ENCODE measurements around the gene POLR2B.

The POLR2B gene

GRCh38 chr4:56981795-56982201 is 3.1 kb downstream of the POLR2B start:
- no peak overlapping the region for H3K4me3 ChIP-seq
- H3K27ac ChIP-seq = peak overlapping the region in 1 of 21 experiments; percentile 14

GRCh38 chr4:56986192-56986591 is 7.5 kb downstream of the POLR2B start:
- H3K4me3 ChIP-seq = no peak overlapping the region

GRCh38 chr4:56986952-56987351 is 8.3 kb downstream of the POLR2B start:
- H3K27ac ChIP-seq = no peak overlapping the region
- no peak overlapping the region for H3K4me3 ChIP-seq

More at GRCh38 chr4:56986192-56986591, 7.5 kb downstream of the POLR2B start:
- no peak overlapping the region for H3K27ac ChIP-seq

- Histone ChIP-seq H3K4me3 (no peak overlapping the region), H3K27ac (no peak overlapping the region)
Observed at GRCh38 chr4:56990109-56990905, 11.6 kb downstream of the POLR2B start.

- Histone ChIP-seq H3K27ac (peak overlapping the region in 2 of 21 experiments; percentile 21 to 60), H3K4me3 (no peak overlapping the region)
Observed at GRCh38 chr4:56995525-56995924, 16.8 kb downstream of the POLR2B start.

- H3K27ac ChIP-seq = no peak overlapping the region
- H3K4me3 ChIP-seq = no peak overlapping the region
Observed at GRCh38 chr4:56999751-57000150, 21.1 kb downstream of the POLR2B start.

- Histone ChIP-seq H3K4me3 (no peak overlapping the region), H3K27ac (no peak overlapping the region)
Observed at GRCh38 chr4:57013543-57014120, 34.9 kb downstream of the POLR2B start.

GRCh38 chr4:57018980-57019379 is 40.3 kb downstream of the POLR2B start:
- H3K27ac ChIP-seq = no peak overlapping the region
- H3K4me3 ChIP-seq = no peak overlapping the region

- Histone ChIP-seq H3K27ac (peak overlapping the region in 4 of 21 experiments; percentile 1 to 28 (median 15)), H3K4me3 (no peak overlapping the region)
Observed at GRCh38 chr4:57020467-57021101, 41.9 kb downstream of the POLR2B start.

GRCh38 chr4:57023104-57023503 is 44.4 kb downstream of the POLR2B start:
- no peak overlapping the region for H3K27ac ChIP-seq

GRCh38 chr4:57034520-57034919 is 55.8 kb downstream of the POLR2B start:
- H3K27ac ChIP-seq = peak overlapping the region in 1 of 21 experiments; percentile 7
- no peak overlapping the region for H3K4me3 ChIP-seq

More at GRCh38 chr4:57023104-57023503, 44.4 kb downstream of the POLR2B start:
- H3K4me3 ChIP-seq = no peak overlapping the region

GRCh38 chr4:57037982-57038604 is 59.4 kb downstream of the POLR2B start:
- H3K27ac ChIP-seq = no peak overlapping the region
- no peak overlapping the region for H3K4me3 ChIP-seq

- no peak overlapping the region for H3K27ac ChIP-seq
- no peak overlapping the region for H3K4me3 ChIP-seq
Observed at GRCh38 chr4:57039345-57039744, 60.6 kb downstream of the POLR2B start.

GRCh38 chr4:57040510-57040909 is 61.8 kb downstream of the POLR2B start:
- no peak overlapping the region for H3K4me3 ChIP-seq
- H3K27ac ChIP-seq = peak overlapping the region in 2 of 21 experiments; percentile 5 to 25

GRCh38 chr4:57041020-57041419 is 62.3 kb downstream of the POLR2B start:
- no peak overlapping the region for H3K27ac ChIP-seq

GRCh38 chr4:57042711-57043169 is 64.0 kb downstream of the POLR2B start:
- Histone ChIP-seq H3K27ac (peak overlapping the region in 19 of 21 experiments; percentile 28 to 85 (median 67)), H3K4me3 (no peak overlapping the region)

More at GRCh38 chr4:57041020-57041419, 62.3 kb downstream of the POLR2B start:
- no peak overlapping the region for H3K4me3 ChIP-seq

GRCh38 chr4:57043347-57044251 is 64.9 kb downstream of the POLR2B start:
- H3K27ac ChIP-seq = peak overlapping the region in 20 of 21 experiments; percentile 10 to 85 (median 66)
- H3K4me3 ChIP-seq = no peak overlapping the region

GRCh38 chr4:57044279-57044678 is 65.6 kb downstream of the POLR2B start:
- H3K27ac ChIP-seq = peak overlapping the region in 19 of 21 experiments; percentile 28 to 85 (median 67)
- H3K4me3 ChIP-seq = no peak overlapping the region

GRCh38 chr4:57044996-57045395 is 66.3 kb downstream of the POLR2B start:
- Histone ChIP-seq H3K27ac (peak overlapping the region in 16 of 21 experiments; percentile 7 to 85 (median 66)), H3K4me3 (no peak overlapping the region)
